GM10248 (cell line): ENCODE data around the gene PPP1R27.
"Not testable (repeated sequence)": the region's sequence is repeated elsewhere in the genome, so short reads cannot be mapped to it uniquely, and the experiment has no call there.

Experiments used
- CTCF ChIA-PET: fragments of 300-600 bp; sonication (Branson Sonifier 250); formaldehyde crosslinking; extraction: SDS; loops from one replicate; lab custom pipeline; 2021; ENCODE audit warnings: antibody characterized with exemption; lab: Yijun Ruan, JAX
- POLR2A ChIA-PET: fragments of 350-650 bp; sonication (Branson Sonifier 250); formaldehyde crosslinking; extraction: SDS; loops from one replicate; lab custom pipeline; 2020; ENCODE audit warnings: antibody characterized with exemption; lab: Yijun Ruan, JAX
- DNase-seq: peaks from one replicate; pipeline ENCODE4 v3.0.0; 2012; ENCODE audit errors: extremely low spot score
- CTCF ChIP-seq: IDR thresholded peaks from 2 replicates; pipeline ENCODE4 v1.5.1; 2012; ENCODE audit warnings: mild to moderate bottlenecking, low read depth; ENCODE audit errors: extremely low read depth, missing control alignments, control extremely low read depth

The PPP1R27 gene

GRCh38 chr17:81842378-81842724 is 7.5 kb upstream of the PPP1R27 start:
- ChIA-PET CTCF (interaction anchor here (1.0 to 1.6 kb wide), 2 partner anchors 11 to 13 kb away, joined by 3 to 4 read pairs; no protein-coding TSS in a partner anchor), POLR2A (no interaction called here)
- no peak for TF ChIP-seq CTCF
- no peak for DNase-seq

GRCh38 chr17:81841866-81842265 is 7.0 kb upstream of the PPP1R27 start:
- DNase-seq: no peak
- ChIA-PET POLR2A (no interaction called here), CTCF (interaction anchor here (1.0 to 1.6 kb wide), 2 partner anchors 11 to 13 kb away, joined by 3 to 4 read pairs; no protein-coding TSS in a partner anchor)
- TF ChIP-seq CTCF: no peak

GRCh38 chr17:81840826-81841778 is 6.3 kb upstream of the PPP1R27 start:
- no peak for DNase-seq
- TF ChIP-seq CTCF: no peak
- ChIA-PET POLR2A (interaction anchor here (2.2 kb wide), 1 partner anchor 13 kb away, joined by 6 read pairs; no protein-coding TSS in a partner anchor), CTCF (interaction anchor here (1.3 to 1.6 kb wide), 2 partner anchors 12 to 108 kb away, joined by 3 to 4 read pairs; no protein-coding TSS in a partner anchor)

GRCh38 chr17:81840059-81840458 is 5.2 kb upstream of the PPP1R27 start:
- not testable (repeated sequence) for DNase-seq
- POLR2A ChIA-PET: interaction anchor here (2.2 kb wide), 1 partner anchor 14 kb away, joined by 6 read pairs; no protein-coding TSS in a partner anchor
- CTCF ChIA-PET: interaction anchor here (1.3 kb wide), 1 partner anchor 107 kb away, joined by 3 read pairs; no protein-coding TSS in a partner anchor

GRCh38 chr17:81839301-81839700 is 4.5 kb upstream of the PPP1R27 start:
- TF ChIP-seq CTCF: no peak
- ChIA-PET POLR2A (interaction anchor here (2.2 kb wide), 1 partner anchor 15 kb away, joined by 6 read pairs; no protein-coding TSS in a partner anchor), CTCF (no interaction called here)
- DNase-seq: no peak

GRCh38 chr17:81838753-81839255 is 4.0 kb upstream of the PPP1R27 start:
- ChIA-PET CTCF (no interaction called here), POLR2A (no interaction called here)
- no peak for DNase-seq
- TF ChIP-seq CTCF: no peak
